K562 (cell line): ENCODE measurements around the gene RGS4. TPM values are rescaled to one million over a fixed set of nuclear protein-coding genes. Genes with fewer than 3 reads are reported as not detected.

ENCODE experiments used
- ATAC-seq: fragments of 200-7000 bp; cut with Tn5 transposase; 3 replicates; pipeline ENCODE4 v1.9.1; 2020; ENCODE audit warnings: moderate library complexity
- BruUV-seq: library from RNA; stranded (reverse); fragments of 400-500 nt; replicated peaks from 2 replicates; lab custom pipeline; 2021; lab: Mats Ljungman, UMichigan
- CTCF ChIA-PET: fragments of 300-600 bp; formaldehyde crosslinking; extraction: SDS; loops from one replicate; lab custom pipeline; 2021; ENCODE audit warnings: low intra/inter-chr PET ratio; lab: Yijun Ruan, JAX
- POLR2A ChIA-PET: fragments of 300-600, 350-650 bp; sonication (Branson Sonifier 250); formaldehyde crosslinking; extraction: SDS; loops from one replicate; lab custom pipeline; 2021; ENCODE audit warnings: antibody characterized with exemption, inconsistent platforms; lab: Yijun Ruan, JAX
- DNase-seq, 4 experiments: peaks; one replicate each; pipeline versions ENCODE4 v3.0.0 to v3.0.0-alpha.2; 2011 to 2018; ENCODE audit warnings: low spot score in 3 of 4, mixed read lengths in 3 of 4; ENCODE audit errors: extremely low read depth in 1 of 4
- FAIRE-seq: peaks from 2 replicates; lab custom pipeline; 2011; peaks lifted over from hg19 to GRCh38; lab: Jason Lieb, UNC
- H2AFZ ChIP-seq: 2 replicates; pipeline ENCODE4 v1.6.0; 2011; ENCODE audit warnings: low read depth, low read length, control low read depth, inconsistent platforms
- H3K27ac ChIP-seq: fragments of 200-600 bp; 3 replicates; pipeline ENCODE4 v1.8.0; 2011; ENCODE audit warnings: low read depth, mild to moderate bottlenecking, control low read depth, inconsistent platforms, low read length, moderate library complexity, mixed read lengths; ENCODE audit errors: extremely low read depth
- H3K27me3 ChIP-seq, 2 experiments: fragments of 300-600 bp in 1 of 2; 2 replicates in 1 of 2; 3 replicates in 1 of 2; pipeline versions ENCODE4 v1.6.0 to v1.8.0; 2011; ENCODE audit warnings: inconsistent platforms in 2 of 2, low read length in 2 of 2, mild to moderate bottlenecking in 1 of 2, mixed read lengths in 1 of 2, moderate library complexity in 1 of 2; ENCODE audit not compliant: control insufficient read depth in 2 of 2, insufficient read depth in 2 of 2
- H3K36me3 ChIP-seq: fragments of 300-600 bp; 3 replicates; pipeline ENCODE4 v1.8.0; 2011; ENCODE audit warnings: mild to moderate bottlenecking, low read length, inconsistent platforms; ENCODE audit not compliant: control insufficient read depth, insufficient read depth
- H3K4me1 ChIP-seq, 2 experiments: fragments of 200-600 bp in 1 of 2; replicated peaks in 1 of 2; 2 replicates in 1 of 2; 3 replicates in 1 of 2; pipeline versions ENCODE4 v1.5.1 to v1.8.0; 2011; ENCODE audit warnings: inconsistent platforms in 2 of 2, low read length in 2 of 2, mild to moderate bottlenecking in 1 of 2, mixed read lengths in 1 of 2, moderate library complexity in 1 of 2; ENCODE audit not compliant: control insufficient read depth in 2 of 2, insufficient read depth in 2 of 2
- H3K4me2 ChIP-seq: 2 replicates; pipeline ENCODE4 v1.6.1; 2011; ENCODE audit warnings: low read length, control low read depth, inconsistent platforms, mixed read lengths; ENCODE audit not compliant: insufficient read depth
- H3K4me3 ChIP-seq: fragments of 200-600 bp; sonication (generic), shearing (Covaris generic); 2 replicates; pipeline ENCODE4 v1.5.1; 2016; ENCODE audit warnings: control low read depth, inconsistent platforms
- H3K79me2 ChIP-seq: fragments of 200-600 bp; 3 replicates; pipeline ENCODE4 v1.8.0; 2011; ENCODE audit warnings: low read length, inconsistent platforms; ENCODE audit not compliant: control insufficient read depth, insufficient read depth
- H3K9ac ChIP-seq, 2 experiments: 2 replicates each; pipeline versions ENCODE4 v1.6.0 to v1.6.1; 2011; ENCODE audit warnings: low read depth in 2 of 2, low read length in 2 of 2, control low read depth in 1 of 2, inconsistent platforms in 1 of 2, mild to moderate bottlenecking in 1 of 2, mixed read lengths in 1 of 2; ENCODE audit not compliant: insufficient read depth in 1 of 2
- H3K9me1 ChIP-seq: one replicate; pipeline ENCODE4 v1.6.0; 2011; ENCODE audit warnings: inconsistent platforms, mild to moderate bottlenecking, low read length, moderate library complexity; ENCODE audit not compliant: control insufficient read depth, insufficient read depth
- H3K9me3 ChIP-seq: replicated peaks from 2 replicates; pipeline ENCODE4 v1.5.1; 2011; ENCODE audit warnings: low read depth, low read length, inconsistent platforms; ENCODE audit not compliant: control insufficient read depth, insufficient read depth
- H4K20me1 ChIP-seq: replicated peaks from 2 replicates; pipeline ENCODE4 v1.6.1; 2011; ENCODE audit warnings: low read length, inconsistent platforms, mixed read lengths; ENCODE audit not compliant: control insufficient read depth, insufficient read depth
- CEBPG ChIP-seq, 3 experiments: fragments of 200-800 bp in 1 of 3; sonication (Bioruptor generic) in 1 of 3; sonication (generic) in 1 of 3; formaldehyde crosslinking in 1 of 3; IDR thresholded peaks in 2 of 3; conservative IDR thresholded peaks in 1 of 3; 2 replicates each; pipeline versions ENCODE4 v1.6.1 to v1.8.0; 2016 to 2022; ENCODE audit warnings: missing compliant biosample characterization in 2 of 3, missing genetic modification characterization in 2 of 3, mild to moderate bottlenecking in 1 of 3, missing genetic modification reagents in 1 of 3
- EHMT2 ChIP-seq: fragments of 450-650 bp; IDR thresholded peaks from 2 replicates; pipeline ENCODE4 v1.6.1; 2018; ENCODE audit warnings: antibody characterized with exemption
- GTF2F1 ChIP-seq: IDR thresholded peaks from 2 replicates; pipeline ENCODE4 v1.6.1; 2011; ENCODE audit warnings: low read depth, low read length, improper control_type of control experiment
- HNRNPK ChIP-seq: fragments of 200-400 bp; formaldehyde crosslinking; IDR thresholded peaks from one replicate; pipeline ENCODE4 v1.6.1; 2018; ENCODE audit warnings: mild to moderate bottlenecking, low read depth, low read length; ENCODE audit not compliant: poor library complexity, severe bottlenecking
- KAT8 ChIP-seq: fragments of 450-650 bp; IDR thresholded peaks from 2 replicates; pipeline ENCODE4 v1.6.1; 2016; ENCODE audit warnings: low read depth, mild to moderate bottlenecking
- POLR2AphosphoS2 ChIP-seq: IDR thresholded peaks from 2 replicates; pipeline ENCODE4 v1.6.1; 2012; ENCODE audit warnings: low read length, improper control_type of control experiment
- POLR3A ChIP-seq: IDR thresholded peaks from 2 replicates; pipeline ENCODE4 v1.6.1; 2011; ENCODE audit warnings: borderline replicate concordance, mild to moderate bottlenecking, moderate library complexity; ENCODE audit not compliant: insufficient read length, insufficient read depth; ENCODE audit errors: extremely low read depth
- PTTG1 ChIP-seq: fragments of 450-650 bp; IDR thresholded peaks from 2 replicates; pipeline ENCODE4 v1.6.1; 2016; ENCODE audit warnings: low read depth, mild to moderate bottlenecking, missing genetic modification characterization, missing compliant biosample characterization
- RFX7 ChIP-seq: fragments of 250-450 bp; sonication (Bioruptor Pico); IDR thresholded peaks from 2 replicates; pipeline ENCODE4 v1.5.1; 2021; ENCODE audit warnings: mild to moderate bottlenecking
- TBP ChIP-seq: optimal IDR thresholded peaks from 2 replicates; pipeline ENCODE3; 2011; ENCODE audit warnings: low read depth, low read length, improper control_type of control experiment
- ZNF445 ChIP-seq: fragments of 250-450 bp; sonication (Bioruptor Pico); IDR thresholded peaks from 2 replicates; pipeline ENCODE4 v1.4.0; 2020; ENCODE audit warnings: low read depth, mild to moderate bottlenecking, moderate library complexity
- ZNF766 ChIP-seq: fragments of 200-800 bp; sonication (Bioruptor generic); conservative IDR thresholded peaks from 2 replicates; pipeline ENCODE4 v1.6.1; 2016; ENCODE audit warnings: missing genetic modification characterization, missing compliant biosample characterization
- WGBS: fragments of 100-300 bp; shearing (Covaris generic); methylation state at CpG from one replicate; pipeline ENCODE4 v1.1.6; 2016; ENCODE audit warnings: low coverage, mixed read lengths; ENCODE audit not compliant: insufficient coverage; ENCODE audit errors: missing lambda C conversion rate; 5-methylcytosine and 5-hydroxymethylcytosine counted together
- in situ Hi-C: fragments of 300-500 bp; cut with MboI; formaldehyde crosslinking; loops from 4 replicates; pipeline ENCODE4 v1.15.0; 2018; ENCODE audit warnings: inconsistent platforms, mixed read lengths
- intact Hi-C: fragments of 100-400 bp; cut with micrococcal nuclease; formaldehyde crosslinking; loops from 2 replicates; pipeline ENCODE4 v1.14.2; 2022
- polyA plus RNA-seq, 8 experiments: library from polyadenylated mRNA; depleted of rRNA in 4 of 8; stranded (reverse) in 5 of 8; unstranded in 3 of 8; fragments of >200 nt; fragmentation: Nextera tagmentation in 2 of 8; fragmentation: Illumina TruSeq in 1 of 8; extraction: Ambion mirVana in 2 of 8; extraction: Trizol in 1 of 8; gene quantifications; 2 replicates each; pipeline versions ENCODE4 v1.2.1 to v1.2.3, GENCODE V29; 2011 to 2014; ENCODE audit warnings: inconsistent platforms in 1 of 8, missing spikeins in 1 of 8
- total RNA-seq, 7 experiments: library from RNA; depleted of rRNA in 6 of 7; stranded (reverse); fragments of >200 nt in 6 of 7; fragmentation: Illumina TruSeq in 2 of 7; extraction: Trizol in 2 of 7; gene quantifications; 2 replicates each; pipeline versions ENCODE4 v1.2.1 to v1.2.3, GENCODE V29; 2011 to 2021; ENCODE audit warnings: low replicate concordance in 1 of 7
- TF ChIP-seq, protein P1 (sequence below): sonication (generic); formaldehyde crosslinking; IDR thresholded peaks from 2 replicates; pipeline ENCODE4 v1.8.1; 2023; ENCODE audit warnings: mild to moderate bottlenecking, missing genetic modification reagents
- TF ChIP-seq, protein P2 (sequence below): fragments of 250-450 bp; sonication (Bioruptor Pico); IDR thresholded peaks from 2 replicates; pipeline ENCODE4 v1.5.0; 2021

The RGS4 gene
- total and polyA plus RNA-seq, 9 of the 15 experiments (the other 6 are each of a cell fraction or from before 2014, with no cell fraction given), result not detected

DNA sequence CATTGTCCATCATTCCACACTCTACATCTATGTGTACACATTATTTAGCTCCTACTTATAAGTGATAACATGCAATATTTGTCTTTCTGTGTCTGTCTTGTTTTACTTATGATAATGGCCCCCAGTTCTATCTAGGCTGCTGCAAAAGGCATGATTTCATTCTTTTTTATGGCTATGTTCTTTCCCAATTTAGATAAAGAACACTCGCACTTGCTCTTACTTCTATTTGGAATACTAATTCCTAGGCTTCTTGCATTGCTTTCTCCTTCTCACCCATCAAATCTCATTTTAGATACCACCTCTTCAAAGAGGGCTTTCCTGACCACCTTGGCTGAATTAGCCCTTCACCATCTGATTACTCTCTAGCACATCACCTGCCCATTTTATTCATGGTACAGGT lies 3.0 kb upstream of the RGS4 start:
- CTCF ChIA-PET, result no interaction called here
- Histone ChIP-seq H3K79me2 (no peaks in the 10 kb centered on the region), H4K20me1 (no peaks in the 10 kb centered on the region), H3K36me3 (no peaks in the 10 kb centered on the region), H3K9me1 (no peaks in the 10 kb centered on the region), H3K27me3 (no peaks in the 10 kb centered on the region), H2AFZ (no peak overlapping the region), H3K9ac (no peak overlapping the region), H3K4me1 (no peaks in the 10 kb centered on the region), H3K4me2 (no peak overlapping the region), H3K4me3 (no peak overlapping the region), H3K27ac (no peak overlapping the region), H3K9me3 (no peaks in the 10 kb centered on the region)
- POLR2A ChIA-PET, result no interaction called here
- ATAC-seq (no peak), DNase-seq (no peak), FAIRE-seq (no peak)
- no TSS peak for BruUV-seq
- no peak for TF ChIP-seq RFX7 (CRISPR knock-in tag)
- TF ChIP-seq KAT8, result no peak
- WGBS, result 7% methylated on average over 1 of the region's 1 CpG
- intact Hi-C loops (no loop called here), in situ Hi-C loops (no loop called here)

DNA sequence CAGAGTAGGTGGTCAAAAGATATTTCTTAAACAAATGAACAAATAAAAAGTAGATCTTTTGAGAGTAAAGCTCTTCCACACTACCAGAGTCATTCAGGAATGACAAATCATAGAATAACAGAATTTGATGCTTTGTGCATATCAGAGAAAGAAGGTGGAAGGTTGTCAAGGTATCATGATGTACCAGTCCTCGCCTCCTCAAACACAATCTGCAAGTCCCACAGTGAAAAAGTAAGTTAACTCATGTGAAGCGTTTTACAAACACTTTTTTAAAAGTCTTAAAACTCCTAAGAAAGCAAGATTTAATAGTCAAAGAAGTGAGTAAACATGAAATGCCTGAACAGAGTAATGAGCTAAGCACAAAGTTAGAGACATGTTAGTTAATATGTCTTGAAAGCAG lies 2.5 kb upstream of the RGS4 start:
- intact Hi-C loops, result no loop called here
- TF ChIP-seq POLR3A (no peak), PTTG1 (tag) (no peak), TBP (no peak), ZNF766 (CRISPR knock-in tag) (no peak), ZNF445 (no peak), POLR2AphosphoS2 (no peak), HNRNPK (no peak), EHMT2 (no peak), CEBPG (CRISPR knock-in tag; IDR thresholded peaks at IDR 0.05) (no peak), CEBPG (tag; conservative IDR thresholded peaks at IDR 0.05 in 1 of 2, IDR thresholded peaks at IDR 0.05 in 1 of 2) (no peak), GTF2F1 (no peak)
- TF ChIP-seq, protein P1, sequence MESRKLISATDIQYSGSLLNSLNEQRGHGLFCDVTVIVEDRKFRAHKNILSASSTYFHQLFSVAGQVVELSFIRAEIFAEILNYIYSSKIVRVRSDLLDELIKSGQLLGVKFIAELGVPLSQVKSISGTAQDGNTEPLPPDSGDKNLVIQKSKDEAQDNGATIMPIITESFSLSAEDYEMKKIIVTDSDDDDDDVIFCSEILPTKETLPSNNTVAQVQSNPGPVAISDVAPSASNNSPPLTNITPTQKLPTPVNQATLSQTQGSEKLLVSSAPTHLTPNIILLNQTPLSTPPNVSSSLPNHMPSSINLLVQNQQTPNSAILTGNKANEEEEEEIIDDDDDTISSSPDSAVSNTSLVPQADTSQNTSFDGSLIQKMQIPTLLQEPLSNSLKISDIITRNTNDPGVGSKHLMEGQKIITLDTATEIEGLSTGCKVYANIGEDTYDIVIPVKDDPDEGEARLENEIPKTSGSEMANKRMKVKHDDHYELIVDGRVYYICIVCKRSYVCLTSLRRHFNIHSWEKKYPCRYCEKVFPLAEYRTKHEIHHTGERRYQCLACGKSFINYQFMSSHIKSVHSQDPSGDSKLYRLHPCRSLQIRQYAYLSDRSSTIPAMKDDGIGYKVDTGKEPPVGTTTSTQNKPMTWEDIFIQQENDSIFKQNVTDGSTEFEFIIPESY, result no peak
- TF ChIP-seq, protein P2, sequence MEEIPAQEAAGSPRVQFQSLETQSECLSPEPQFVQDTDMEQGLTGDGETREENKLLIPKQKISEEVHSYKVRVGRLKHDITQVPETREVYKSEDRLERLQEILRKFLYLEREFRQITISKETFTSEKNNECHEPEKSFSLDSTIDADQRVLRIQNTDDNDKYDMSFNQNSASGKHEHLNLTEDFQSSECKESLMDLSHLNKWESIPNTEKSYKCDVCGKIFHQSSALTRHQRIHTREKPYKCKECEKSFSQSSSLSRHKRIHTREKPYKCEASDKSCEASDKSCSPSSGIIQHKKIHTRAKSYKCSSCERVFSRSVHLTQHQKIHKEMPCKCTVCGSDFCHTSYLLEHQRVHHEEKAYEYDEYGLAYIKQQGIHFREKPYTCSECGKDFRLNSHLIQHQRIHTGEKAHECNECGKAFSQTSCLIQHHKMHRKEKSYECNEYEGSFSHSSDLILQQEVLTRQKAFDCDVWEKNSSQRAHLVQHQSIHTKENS (CRISPR knock-in tag), result no peak

More for the DNA sequence above, 2.5 kb upstream of the RGS4 start:
- in situ Hi-C loops, result no loop called here
- H3K79me2 ChIP-seq, result no peaks in the 10 kb centered on the region
- no peaks in the 10 kb centered on the region for H3K36me3 ChIP-seq
- H3K27ac ChIP-seq, result no peak overlapping the region
- H3K4me1 ChIP-seq, result no peaks in the 10 kb centered on the region
- no TSS peak for BruUV-seq
- no peaks in the 10 kb centered on the region for H3K27me3 ChIP-seq
- no peak overlapping the region for H3K4me3 ChIP-seq
- 0% methylated on average over 2 of the region's 2 CpGs for WGBS
- DNase-seq, result no peak
- no peak for ATAC-seq
- no peak overlapping the region for H2AFZ ChIP-seq
- no peaks in the 10 kb centered on the region for H3K9me1 ChIP-seq
- H3K9ac ChIP-seq, result no peak overlapping the region
- no peaks in the 10 kb centered on the region for H3K9me3 ChIP-seq
- POLR2A ChIA-PET, result no interaction called here
- H3K4me2 ChIP-seq, result no peak overlapping the region
- CTCF ChIA-PET, result no interaction called here
- H4K20me1 ChIP-seq, result no peaks in the 10 kb centered on the region
- FAIRE-seq, result no peak
